Pancreas (tissue), 10 donors: ENCODE results near the gene NAV2. TPM values are rescaled to one million over a fixed set of nuclear protein-coding genes. Genes with fewer than 3 reads are reported as not detected.

ENCODE experiments used
- ATAC-seq, 4 donors: fragments of 200-7000 bp; cut with Tn5 transposase; one replicate each; pipeline versions ENCODE4 v1.8.0 to v1.9.1; 2020; ENCODE audit warnings: mild to moderate bottlenecking in 4 of 4, moderate library complexity in 4 of 4
- DNase-seq, 6 donors: peaks; one replicate each; pipeline ENCODE4 v3.0.0-alpha.2; 2020
- FAIRE-seq: peaks from 2 replicates; lab custom pipeline; 2012; peaks lifted over from hg19 to GRCh38; lab: Jason Lieb, UNC
- H3K27ac ChIP-seq, 4 donors: fragments of 200-600 bp; sonication (generic); 1 replicate in 3 of 4; 2 replicates in 1 of 4; pipeline versions ENCODE4 v1.5.0 to v1.8.0; 2020
- H3K27me3 ChIP-seq, 4 donors: fragments of 200-600 bp; one replicate each; pipeline ENCODE4 v1.8.0; 2021
- H3K36me3 ChIP-seq, 3 donors: fragments of 200-600 bp; sonication (generic) in 1 of 3; one replicate each; pipeline versions ENCODE4 v1.5.0 to v1.8.0; 2020 to 2021
- H3K4me1 ChIP-seq, 3 donors: fragments of 200-600 bp; one replicate each; pipeline ENCODE4 v1.8.0; 2021
- H3K4me3 ChIP-seq, 4 donors: fragments of 200-600 bp; sonication (generic) in 2 of 4; one replicate each; pipeline versions ENCODE4 v1.5.0 to v1.8.0; 2020 to 2021
- H3K9me3 ChIP-seq, 4 donors: fragments of 200-600 bp; one replicate each; pipeline ENCODE4 v1.8.0; 2021
- WGBS, 2 donors: extraction: QIAGEN DNeasy Blood & Tissue Kit; methylation state at CpG; one replicate each; pipeline ENCODE4 v1.1.7; 2013; 5-methylcytosine and 5-hydroxymethylcytosine counted together
- intact Hi-C, 3 donors: fragments of 100-400 bp; cut with DNase I; formaldehyde crosslinking; loops; one replicate each; pipeline versions ENCODE4 v1.11.1 to v1.14.2; 2022
- polyA plus RNA-seq, 2 donors: library from polyadenylated mRNA; stranded (reverse); fragments of 200-250 nt; gene quantifications; one replicate each; pipeline ENCODE4 v1.2.3, GENCODE V29; 2013
- total RNA-seq, 6 donors: library from RNA; stranded (reverse); fragmentation: NEBNext Ultra II Directional in 4 of 6; extraction: Animal tissue kit (Norgen Biotek cat#: 25700) in 4 of 6; gene quantifications; one replicate each; pipeline versions ENCODE4 v1.2.1 to v1.2.4, GENCODE V29; 2021 to 2023
- TF ChIP-seq, protein P1 (sequence below), 4 donors: fragments of 200-600 bp; sonication (generic) in 3 of 4; IDR thresholded peaks; one replicate each; pipeline versions ENCODE4 v1.5.0 to v1.8.0; 2021; ENCODE audit warnings: antibody characterized with exemption in 4 of 4
- donor health status: healthy with polysubstance abuse.
- donor health status: DM: no; HTN: no; CAD: no; lungs with moderate emphysema.
- donor health status: DM: no; HTN: no; CAD: no.
- donor health status: control.
- donor health status: control.
- donor health status: Bipolar disorder and iron deficiency.
- donor health status: DM: yes; HTN: yes; CAD: no.
- donor health status: DM: no; HTN: no; CAD: no.
- donor health status: DM: no; HTN: no; CAD: no.
- donor health status: DM: yes; HTN: yes; CAD: no.

NAV2 gene
- total and polyA plus RNA-seq, 8 donors = 5.8 to 26.9 (median 16.3) TPM

DNA sequence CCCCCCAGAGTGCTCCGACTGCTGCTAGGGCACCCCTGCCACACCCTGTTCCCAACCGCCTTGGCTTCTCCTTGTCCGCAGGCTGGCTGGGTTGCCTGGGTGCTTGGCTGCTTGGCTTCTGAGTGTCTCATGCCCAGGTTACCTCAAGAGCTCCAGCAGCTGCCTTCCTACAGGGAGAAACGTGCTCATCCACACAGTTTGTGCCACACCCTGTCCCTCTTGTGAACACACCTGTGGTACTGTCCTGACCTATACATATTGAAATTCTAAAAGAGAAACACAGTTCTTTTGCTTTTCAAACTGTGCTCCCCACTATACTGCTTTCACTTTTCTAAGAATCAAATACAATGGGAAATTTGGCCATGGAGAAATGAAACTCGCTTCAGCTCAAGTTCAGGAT is 256.2 kb downstream of the NAV2 start:
- TF ChIP-seq, protein P1, sequence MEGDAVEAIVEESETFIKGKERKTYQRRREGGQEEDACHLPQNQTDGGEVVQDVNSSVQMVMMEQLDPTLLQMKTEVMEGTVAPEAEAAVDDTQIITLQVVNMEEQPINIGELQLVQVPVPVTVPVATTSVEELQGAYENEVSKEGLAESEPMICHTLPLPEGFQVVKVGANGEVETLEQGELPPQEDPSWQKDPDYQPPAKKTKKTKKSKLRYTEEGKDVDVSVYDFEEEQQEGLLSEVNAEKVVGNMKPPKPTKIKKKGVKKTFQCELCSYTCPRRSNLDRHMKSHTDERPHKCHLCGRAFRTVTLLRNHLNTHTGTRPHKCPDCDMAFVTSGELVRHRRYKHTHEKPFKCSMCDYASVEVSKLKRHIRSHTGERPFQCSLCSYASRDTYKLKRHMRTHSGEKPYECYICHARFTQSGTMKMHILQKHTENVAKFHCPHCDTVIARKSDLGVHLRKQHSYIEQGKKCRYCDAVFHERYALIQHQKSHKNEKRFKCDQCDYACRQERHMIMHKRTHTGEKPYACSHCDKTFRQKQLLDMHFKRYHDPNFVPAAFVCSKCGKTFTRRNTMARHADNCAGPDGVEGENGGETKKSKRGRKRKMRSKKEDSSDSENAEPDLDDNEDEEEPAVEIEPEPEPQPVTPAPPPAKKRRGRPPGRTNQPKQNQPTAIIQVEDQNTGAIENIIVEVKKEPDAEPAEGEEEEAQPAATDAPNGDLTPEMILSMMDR (IDR thresholded peaks at IDR 0.05) = no peak
- no peak overlapping the region for H3K27ac ChIP-seq
- no peaks in the 10 kb centered on the region for H3K27me3 ChIP-seq
- H3K4me3 ChIP-seq = no peak overlapping the region
- ATAC-seq (no peak), FAIRE-seq (no peak), DNase-seq (no peak)
- H3K36me3 ChIP-seq = no peaks in the 10 kb centered on the region
- no peaks in the 10 kb centered on the region for H3K9me3 ChIP-seq
- WGBS, 2 donors = 96 to 99% methylated on average over 5 of the region's 5 CpGs
- intact Hi-C loops = no loop called here
- no peaks in the 10 kb centered on the region for H3K4me1 ChIP-seq

DNA sequence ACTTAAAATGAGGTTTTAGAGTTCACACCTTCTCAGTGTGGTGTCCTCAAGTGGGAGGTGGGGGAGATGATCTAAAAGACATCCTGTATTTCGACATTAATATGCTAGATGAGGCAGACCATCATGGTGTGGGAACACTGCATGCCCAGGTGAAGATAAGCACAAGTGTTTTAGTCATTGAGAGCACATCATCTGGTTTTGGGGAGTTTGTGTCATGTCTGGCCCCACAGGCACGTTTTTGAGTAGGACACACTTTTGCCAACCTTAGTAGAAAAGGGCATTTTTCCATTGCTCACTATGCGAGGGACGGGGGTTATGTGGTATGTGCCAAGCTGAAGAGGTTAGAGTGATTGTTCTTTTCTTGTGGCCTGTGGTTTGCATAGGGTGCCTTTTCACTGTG is 258.3 kb downstream of the NAV2 start:
- TF ChIP-seq, protein P1 (IDR thresholded peaks at IDR 0.05) = no peak
- H3K27me3 ChIP-seq = no peaks in the 10 kb centered on the region
- no peak overlapping the region for H3K4me3 ChIP-seq
- H3K4me1 ChIP-seq = no peaks in the 10 kb centered on the region
- H3K9me3 ChIP-seq = no peaks in the 10 kb centered on the region
- FAIRE-seq = no peak
- no peak for DNase-seq
- no peak overlapping the region for H3K27ac ChIP-seq
- ATAC-seq = no peak
- H3K36me3 ChIP-seq = no peaks in the 10 kb centered on the region
- intact Hi-C loops = no loop called here
- 92 to 94% methylated on average over 4 of the region's 4 CpGs for WGBS, 2 donors

DNA sequence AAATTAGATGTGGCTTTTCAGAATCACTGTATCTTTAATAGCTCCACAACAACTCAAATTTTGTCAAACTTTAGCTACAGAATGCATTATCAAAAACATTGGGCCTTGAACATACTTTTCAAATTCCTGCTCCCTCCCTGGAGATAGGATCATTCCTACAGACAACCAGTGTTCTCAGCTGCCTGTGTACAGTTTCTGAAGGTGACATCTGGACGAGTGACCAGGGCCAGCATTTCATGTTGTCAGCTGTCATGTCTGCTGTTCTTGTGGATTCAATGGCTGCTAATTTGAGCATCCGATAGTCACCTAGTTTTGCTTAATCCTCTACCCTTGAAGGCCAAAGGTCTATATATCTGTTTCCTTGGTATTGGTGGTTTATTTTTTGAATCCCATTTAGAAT is 259.5 kb downstream of the NAV2 start:
- 13 to 15% methylated on average over 2 of the region's 2 CpGs for WGBS, 2 donors
- Histone ChIP-seq H3K4me3 (no peak overlapping the region), H3K36me3 (no peaks in the 10 kb centered on the region), H3K27ac (no peak overlapping the region), H3K4me1 (no peaks in the 10 kb centered on the region), H3K27me3 (no peaks in the 10 kb centered on the region), H3K9me3 (no peaks in the 10 kb centered on the region)
- ATAC-seq (no peak), DNase-seq (no peak), FAIRE-seq (no peak)
- intact Hi-C loops = no loop called here
- TF ChIP-seq, protein P1 (IDR thresholded peaks at IDR 0.05) = no peak

DNA sequence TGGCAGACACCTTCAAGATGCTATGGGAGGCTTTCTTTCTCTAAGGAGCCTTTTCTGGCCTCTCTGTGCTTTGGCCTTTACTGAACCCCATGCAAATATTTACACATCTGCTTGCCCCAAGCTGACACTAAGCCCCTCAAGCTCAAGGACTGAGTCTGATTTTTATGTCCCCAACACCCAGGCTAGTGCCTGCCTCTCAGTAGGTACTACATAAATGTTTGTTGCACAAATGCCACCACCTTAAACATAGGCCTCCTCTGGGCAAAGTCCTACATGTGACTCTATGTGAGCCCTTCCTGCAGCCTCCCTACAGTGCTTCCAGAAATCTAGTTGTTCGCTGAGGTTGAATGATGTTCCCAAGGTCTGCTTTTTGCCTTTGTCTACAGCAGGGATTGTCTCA is 260.0 kb downstream of the NAV2 start:
- intact Hi-C loops = no loop called here
- Histone ChIP-seq H3K27ac (no peak overlapping the region), H3K9me3 (no peaks in the 10 kb centered on the region), H3K36me3 (no peaks in the 10 kb centered on the region), H3K27me3 (no peaks in the 10 kb centered on the region), H3K4me1 (no peaks in the 10 kb centered on the region), H3K4me3 (no peak overlapping the region)
- DNase-seq = no peak
- ATAC-seq = peak in 1 of 4 donors; percentile 26
- FAIRE-seq = no peak
- TF ChIP-seq, protein P1 (IDR thresholded peaks at IDR 0.05) = no peak
- 64 to 79% methylated on average over 1 of the region's 1 CpG for WGBS, 2 donors

DNA sequence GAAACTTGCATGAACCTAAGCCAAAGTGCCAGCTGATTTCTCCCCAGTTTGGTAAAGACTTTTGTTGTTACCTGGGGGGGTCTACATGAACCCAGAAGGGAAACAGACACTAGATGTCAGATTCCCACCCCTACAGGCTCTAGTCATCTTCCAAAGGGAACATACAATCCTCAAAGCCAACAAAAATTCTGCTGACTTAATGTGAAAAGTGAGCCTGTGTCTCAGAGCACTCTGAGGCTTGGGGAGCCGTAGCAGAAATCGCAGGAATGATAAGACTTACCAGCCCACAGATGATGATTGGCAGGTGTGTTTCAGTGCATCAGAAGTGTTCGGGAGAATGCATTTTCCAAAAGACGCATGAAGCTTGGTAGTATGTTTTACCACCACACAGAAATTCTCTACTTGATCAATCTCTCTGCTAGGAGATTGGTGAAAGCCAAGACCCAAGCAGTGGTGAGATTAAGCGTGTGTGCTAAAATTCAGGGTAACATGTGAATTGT is 260.5 kb downstream of the NAV2 start:
- no peak for ATAC-seq
- 86 to 88% methylated on average over 5 of the region's 5 CpGs for WGBS, 2 donors
- Histone ChIP-seq H3K36me3 (no peaks in the 10 kb centered on the region), H3K27ac (no peak overlapping the region), H3K4me1 (no peaks in the 10 kb centered on the region), H3K9me3 (no peaks in the 10 kb centered on the region), H3K4me3 (no peak overlapping the region), H3K27me3 (no peaks in the 10 kb centered on the region)
- no peak for FAIRE-seq
- TF ChIP-seq, protein P1 (IDR thresholded peaks at IDR 0.05) = no peak
- DNase-seq = no peak
- intact Hi-C loops = no loop called here
